NK-92 treated with Interleukin-12 subunit alpha and Interleukin-12 subunit beta, amount 100 ng/mL, for 24 hours (cell line): ENCODE data around the gene ZNF263.

ENCODE experiments used
- DNase-seq: peaks from one replicate; lab custom pipeline; 2025; lab: John Stamatoyannopoulos, UW

The ZNF263 gene

GRCh38 chr16:3328104-3328503 is 44.8 kb downstream of the ZNF263 start:
- DNase-seq, result no peak

DNA sequence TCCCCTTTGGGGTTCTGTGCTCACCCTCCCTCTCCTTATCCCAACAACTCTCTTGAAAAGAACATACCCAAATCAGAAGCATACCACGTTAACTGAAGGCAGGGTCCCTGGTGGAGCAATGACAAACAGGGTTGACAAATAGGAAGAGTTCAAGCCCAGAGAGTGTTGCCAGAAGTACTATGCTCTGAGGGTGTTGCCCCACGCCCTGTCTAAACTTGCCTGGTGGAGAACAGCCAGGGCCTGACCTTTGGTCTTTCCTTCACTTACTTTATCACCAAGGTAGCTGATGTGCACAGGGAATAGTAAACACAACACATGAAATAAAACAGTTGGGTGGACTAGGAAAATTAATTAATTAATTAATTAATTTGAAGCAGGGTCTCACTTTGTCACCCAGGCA is 45.4 kb downstream of the ZNF263 start:
- DNase-seq, result no peak
